ENCODE measurements around the gene BRAF.

GRCh38 chr7:140714331-140715040, 210.2 kb downstream of the BRAF start:
- TF ChIP-seq EZH2 (IDR thresholded peaks at IDR 0.05; ENCODE audit: borderline replicate concordance, low read depth, low read length, severe bottlenecking) (no peak), MYC (IDR thresholded peaks at IDR 0.05; ENCODE audit: low read depth, low read length) (no peak), MAX (IDR thresholded peaks at IDR 0.05; ENCODE audit: insufficient read depth, insufficient read length) (no peak), POLR2AphosphoS5 (IDR thresholded peaks at IDR 0.05; ENCODE audit: insufficient read depth, low read depth, low read length) (no peak), GATA2 (IDR thresholded peaks at IDR 0.05; ENCODE audit: insufficient read depth, insufficient read length, low read depth, low read length) (no peak), POLR2A (IDR thresholded peaks at IDR 0.05; ENCODE audit: low read depth, low read length) (no peak), JUN (IDR thresholded peaks at IDR 0.05; ENCODE audit: borderline replicate concordance, insufficient read depth, insufficient read length, low read depth) (no peak), FOS (IDR thresholded peaks at IDR 0.05; ENCODE audit: borderline replicate concordance, insufficient read depth, low read length) (no peak)
- TF ChIP-seq, protein P1, sequence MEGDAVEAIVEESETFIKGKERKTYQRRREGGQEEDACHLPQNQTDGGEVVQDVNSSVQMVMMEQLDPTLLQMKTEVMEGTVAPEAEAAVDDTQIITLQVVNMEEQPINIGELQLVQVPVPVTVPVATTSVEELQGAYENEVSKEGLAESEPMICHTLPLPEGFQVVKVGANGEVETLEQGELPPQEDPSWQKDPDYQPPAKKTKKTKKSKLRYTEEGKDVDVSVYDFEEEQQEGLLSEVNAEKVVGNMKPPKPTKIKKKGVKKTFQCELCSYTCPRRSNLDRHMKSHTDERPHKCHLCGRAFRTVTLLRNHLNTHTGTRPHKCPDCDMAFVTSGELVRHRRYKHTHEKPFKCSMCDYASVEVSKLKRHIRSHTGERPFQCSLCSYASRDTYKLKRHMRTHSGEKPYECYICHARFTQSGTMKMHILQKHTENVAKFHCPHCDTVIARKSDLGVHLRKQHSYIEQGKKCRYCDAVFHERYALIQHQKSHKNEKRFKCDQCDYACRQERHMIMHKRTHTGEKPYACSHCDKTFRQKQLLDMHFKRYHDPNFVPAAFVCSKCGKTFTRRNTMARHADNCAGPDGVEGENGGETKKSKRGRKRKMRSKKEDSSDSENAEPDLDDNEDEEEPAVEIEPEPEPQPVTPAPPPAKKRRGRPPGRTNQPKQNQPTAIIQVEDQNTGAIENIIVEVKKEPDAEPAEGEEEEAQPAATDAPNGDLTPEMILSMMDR (IDR thresholded peaks at IDR 0.05; ENCODE audit: extremely low read depth in 1 of 2, insufficient read depth in 1 of 2, low read depth in 1 of 2, low read length in 2 of 2) = no peak

Data from endothelial cell of umbilical vein (primary cell).